MCF 10A (cell line): ENCODE results near the gene LRATD1. TPM values are rescaled to one million over a fixed set of nuclear protein-coding genes. Genes with fewer than 3 reads are reported as not detected.

ENCODE experiments used
- BruUV-seq: library from RNA; stranded (reverse); fragments of 400-500 nt; replicated peaks from 2 replicates; lab custom pipeline; 2021; lab: Mats Ljungman, UMichigan
- CTCF ChIA-PET: fragments of 300-600 bp; sonication (Branson Sonifier 250); formaldehyde crosslinking; extraction: SDS; loops from one replicate; lab custom pipeline; 2021; ENCODE audit warnings: antibody characterized with exemption, inconsistent platforms; lab: Yijun Ruan, JAX
- POLR2A ChIA-PET: fragments of 300-600, 350-650 bp; sonication (Branson Sonifier 250); formaldehyde crosslinking; extraction: SDS; loops from one replicate; lab custom pipeline; 2020; ENCODE audit warnings: antibody characterized with exemption, inconsistent platforms; lab: Yijun Ruan, JAX
- DNase-seq: peaks from one replicate; pipeline ENCODE4 v3.0.0-alpha.2; 2018; ENCODE audit not compliant: unreplicated experiment
- H3K27ac Mint-ChIP-seq: one replicate; pipeline ENCODE4 v1.8.0; 2022; ENCODE audit warnings: mild to moderate bottlenecking, low read depth, mixed read lengths; ENCODE audit not compliant: unreplicated experiment
- H3K27me3 Mint-ChIP-seq: one replicate; pipeline ENCODE4 v1.8.0; 2022; ENCODE audit warnings: mixed read lengths; ENCODE audit not compliant: insufficient read depth, unreplicated experiment
- H3K36me3 Mint-ChIP-seq: one replicate; pipeline ENCODE4 v1.8.0; 2022; ENCODE audit warnings: mild to moderate bottlenecking, moderate library complexity, mixed read lengths; ENCODE audit not compliant: insufficient read depth, unreplicated experiment
- H3K4me1 Mint-ChIP-seq: one replicate; pipeline ENCODE4 v1.8.0; 2022; ENCODE audit warnings: mixed read lengths; ENCODE audit not compliant: insufficient read depth, unreplicated experiment
- H3K4me3 Mint-ChIP-seq: one replicate; pipeline ENCODE4 v1.8.0; 2022; ENCODE audit warnings: mild to moderate bottlenecking, moderate library complexity, mixed read lengths; ENCODE audit not compliant: unreplicated experiment
- H3K9me3 Mint-ChIP-seq: one replicate; pipeline ENCODE4 v1.8.0; 2022; ENCODE audit warnings: mixed read lengths; ENCODE audit not compliant: unreplicated experiment
- intact Hi-C: fragments of 100-400 bp; cut with micrococcal nuclease; formaldehyde crosslinking; loops from 2 replicates; pipeline ENCODE4 v1.14.1; 2022
- total RNA-seq: library from RNA; stranded (reverse); gene quantifications from 2 replicates; pipeline ENCODE4 v1.2.3, GENCODE V29; 2022
- TF ChIP-seq, protein P1 (sequence below): fragments of 200-600 bp; IDR thresholded peaks from one replicate; pipeline ENCODE4 v1.8.0; 2022; ENCODE audit warnings: antibody characterized with exemption, mild to moderate bottlenecking; ENCODE audit not compliant: unreplicated experiment

The LRATD1 gene
- total RNA-seq, 1 experiment from 2014 or later = 2.2 TPM

DNA sequence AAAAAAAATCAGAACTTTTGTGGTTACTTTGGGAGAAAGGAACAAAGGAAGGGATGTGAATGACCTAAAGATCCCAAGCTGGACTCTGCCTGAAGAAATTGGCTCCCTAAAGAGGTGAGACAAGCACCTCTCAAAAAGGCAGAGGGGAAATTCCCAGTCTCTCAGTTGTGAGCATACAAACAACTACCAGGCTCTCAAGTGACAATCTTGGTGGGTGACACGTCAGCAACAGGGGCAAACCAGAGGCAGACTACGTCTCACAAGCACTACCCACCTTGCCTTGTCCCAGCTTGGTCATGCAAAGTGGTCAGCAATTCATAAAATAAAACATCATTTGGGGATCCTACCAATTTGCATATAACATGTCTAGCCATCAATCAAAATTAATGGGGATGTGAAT is 24.3 kb upstream of the LRATD1 start:
- ChIA-PET POLR2A (interaction anchor here (0.6 kb wide), 1 partner anchor 1174 kb away, joined by 4 read pairs; no protein-coding TSS in a partner anchor), CTCF (interaction anchor here (0.6 to 1.3 kb wide), 4 partner anchors 9 to 617 kb away, joined by 3 to 4 read pairs (median 3); no protein-coding TSS in a partner anchor)
- Mint-ChIP-seq H3K4me3 (no peak overlapping the region), H3K9me3 (no peaks in the 10 kb centered on the region), H3K4me1 (no peaks in the 10 kb centered on the region), H3K27me3 (no peaks in the 10 kb centered on the region), H3K27ac (no peak overlapping the region), H3K36me3 (no peaks in the 10 kb centered on the region)
- TF ChIP-seq, protein P1, sequence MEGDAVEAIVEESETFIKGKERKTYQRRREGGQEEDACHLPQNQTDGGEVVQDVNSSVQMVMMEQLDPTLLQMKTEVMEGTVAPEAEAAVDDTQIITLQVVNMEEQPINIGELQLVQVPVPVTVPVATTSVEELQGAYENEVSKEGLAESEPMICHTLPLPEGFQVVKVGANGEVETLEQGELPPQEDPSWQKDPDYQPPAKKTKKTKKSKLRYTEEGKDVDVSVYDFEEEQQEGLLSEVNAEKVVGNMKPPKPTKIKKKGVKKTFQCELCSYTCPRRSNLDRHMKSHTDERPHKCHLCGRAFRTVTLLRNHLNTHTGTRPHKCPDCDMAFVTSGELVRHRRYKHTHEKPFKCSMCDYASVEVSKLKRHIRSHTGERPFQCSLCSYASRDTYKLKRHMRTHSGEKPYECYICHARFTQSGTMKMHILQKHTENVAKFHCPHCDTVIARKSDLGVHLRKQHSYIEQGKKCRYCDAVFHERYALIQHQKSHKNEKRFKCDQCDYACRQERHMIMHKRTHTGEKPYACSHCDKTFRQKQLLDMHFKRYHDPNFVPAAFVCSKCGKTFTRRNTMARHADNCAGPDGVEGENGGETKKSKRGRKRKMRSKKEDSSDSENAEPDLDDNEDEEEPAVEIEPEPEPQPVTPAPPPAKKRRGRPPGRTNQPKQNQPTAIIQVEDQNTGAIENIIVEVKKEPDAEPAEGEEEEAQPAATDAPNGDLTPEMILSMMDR = no peak
- BruUV-seq = no TSS peak
- intact Hi-C loops = no loop called here
- no peak for DNase-seq

DNA sequence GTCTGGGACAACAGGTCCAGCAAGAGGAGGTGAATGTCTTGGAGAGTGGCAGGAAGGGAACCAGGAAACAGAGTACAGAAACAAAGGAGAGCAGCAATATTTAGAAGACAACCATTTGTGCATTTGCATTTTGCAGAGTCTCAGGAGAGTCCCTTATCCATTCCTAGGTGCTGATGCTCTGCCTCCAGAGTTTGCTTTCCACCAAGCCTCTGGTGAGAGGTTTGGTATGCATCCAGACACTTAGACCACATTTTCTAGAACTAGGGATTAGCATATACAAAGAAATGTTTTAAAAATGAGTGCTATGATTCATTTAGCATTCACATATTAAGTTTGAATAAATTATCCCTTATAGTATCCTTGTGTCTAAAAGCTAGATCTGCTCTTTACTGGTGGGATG is 18.5 kb upstream of the LRATD1 start:
- TF ChIP-seq, protein P1 = no peak
- no peak for DNase-seq
- Mint-ChIP-seq H3K4me1 (no peaks in the 10 kb centered on the region), H3K36me3 (no peaks in the 10 kb centered on the region), H3K27ac (no peak overlapping the region), H3K9me3 (no peaks in the 10 kb centered on the region), H3K4me3 (no peak overlapping the region), H3K27me3 (no peaks in the 10 kb centered on the region)
- BruUV-seq = no TSS peak
- intact Hi-C loops = no loop called here
- ChIA-PET POLR2A (no interaction called here), CTCF (no interaction called here)

DNA sequence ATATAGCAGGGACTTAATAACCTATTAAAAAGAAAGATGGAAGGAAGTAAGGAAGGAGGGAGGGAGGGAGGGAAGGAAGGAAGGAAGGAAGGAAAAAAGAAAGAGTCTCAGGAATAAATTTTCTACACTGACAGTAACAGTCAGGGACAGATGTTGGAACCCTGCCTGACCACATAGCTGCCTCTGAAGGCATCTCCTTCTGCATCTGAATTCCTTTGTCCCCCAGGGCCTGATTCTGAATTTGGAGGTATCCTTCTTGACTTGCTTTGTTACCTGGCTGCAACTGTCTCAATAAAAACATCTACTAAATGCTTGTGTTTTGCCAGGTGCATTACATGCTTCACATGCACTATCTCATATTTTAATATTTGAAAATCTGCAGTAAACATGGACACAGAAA is 17.4 kb upstream of the LRATD1 start:
- BruUV-seq = no TSS peak
- Mint-ChIP-seq H3K4me1 (no peaks in the 10 kb centered on the region), H3K27ac (no peak overlapping the region), H3K9me3 (no peaks in the 10 kb centered on the region), H3K36me3 (no peaks in the 10 kb centered on the region), H3K4me3 (no peak overlapping the region), H3K27me3 (no peaks in the 10 kb centered on the region)
- ChIA-PET CTCF (no interaction called here), POLR2A (no interaction called here)
- intact Hi-C loops = no loop called here
- TF ChIP-seq, protein P1 = no peak
- DNase-seq = no peak

DNA sequence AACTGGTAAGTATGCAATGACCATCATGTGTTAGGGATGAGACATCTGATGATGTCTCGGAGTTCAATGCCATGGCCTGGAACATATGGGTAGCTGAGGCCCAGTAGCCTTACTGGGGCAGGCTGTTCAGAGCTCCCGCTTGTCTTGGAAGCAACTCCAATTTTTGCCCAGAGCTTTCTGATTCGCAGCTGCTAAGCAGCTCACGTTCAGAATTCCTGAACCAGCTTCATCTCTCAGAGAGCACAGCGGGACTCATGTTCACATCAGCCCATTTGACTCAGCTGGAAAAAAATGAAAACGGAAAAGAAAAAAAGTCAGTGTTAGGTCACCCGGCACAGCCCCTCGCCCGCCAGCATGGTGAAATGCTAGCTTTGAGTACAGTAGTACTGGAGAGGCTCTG is 16.8 kb upstream of the LRATD1 start:
- TF ChIP-seq, protein P1 = no peak
- no TSS peak for BruUV-seq
- ChIA-PET POLR2A (no interaction called here), CTCF (interaction anchor here (0.6 to 0.8 kb wide), 2 partner anchors 640 to 1201 kb away, joined by 3 read pairs; no protein-coding TSS in a partner anchor)
- H3K9me3 Mint-ChIP-seq = no peaks in the 10 kb centered on the region
- no peak overlapping the region for H3K4me3 Mint-ChIP-seq
- intact Hi-C loops = no loop called here
- H3K4me1 Mint-ChIP-seq = no peaks in the 10 kb centered on the region
- H3K27ac Mint-ChIP-seq = no peak overlapping the region
- H3K36me3 Mint-ChIP-seq = no peaks in the 10 kb centered on the region
- H3K27me3 Mint-ChIP-seq = no peaks in the 10 kb centered on the region
- no peak for DNase-seq
